Left ventricle myocardium inferior (tissue), 1 donor: ENCODE results near the gene TNRC6C. TPM values are rescaled to one million over a fixed set of nuclear protein-coding genes. Genes with fewer than 3 reads are reported as not detected.
"Not testable (repeated sequence)": the region's sequence is repeated elsewhere in the genome, so short reads cannot be mapped to it uniquely, and the experiment has no call there.

Experiments used
- DNase-seq: peaks from one replicate; pipeline ENCODE4 v3.0.0-alpha.2; 2020
- H3K27ac ChIP-seq: fragments of 200-600 bp; replicated peaks from 2 replicates; pipeline ENCODE4 v1.8.0; 2021
- H3K27me3 ChIP-seq: fragments of 200-600 bp; 2 replicates; pipeline ENCODE4 v1.8.0; 2021; ENCODE audit warnings: low read depth
- H3K36me3 ChIP-seq: fragments of 200-600 bp; 2 replicates; pipeline ENCODE4 v1.8.0; 2021
- H3K4me1 ChIP-seq: fragments of 200-600 bp; 2 replicates; pipeline ENCODE4 v1.8.0; 2021
- H3K4me3 ChIP-seq: fragments of 200-600 bp; 2 replicates; pipeline ENCODE4 v1.8.0; 2021; ENCODE audit warnings: mild to moderate bottlenecking, moderate library complexity
- H3K9me3 ChIP-seq: fragments of 200-600 bp; replicated peaks from 2 replicates; pipeline ENCODE4 v1.8.0; 2021
- intact Hi-C: fragments of 100-400 bp; cut with micrococcal nuclease; formaldehyde crosslinking; loops from one replicate; pipeline ENCODE4 v1.11.0; 2022
- total RNA-seq: library from RNA; stranded (reverse); fragmentation: NEBNext Ultra II Directional; extraction: Animal tissue kit (Norgen Biotek cat#: 25700); gene quantifications from one replicate; pipeline ENCODE4 v1.2.1, GENCODE V29; 2021
- TF ChIP-seq, protein P1 (sequence below): fragments of 200-600 bp; IDR thresholded peaks from 2 replicates; pipeline ENCODE4 v1.8.0; 2021; ENCODE audit warnings: antibody characterized with exemption, mild to moderate bottlenecking, borderline replicate concordance
- donor health status: DM: no; HTN: yes; CAD: no; lungs with severe emphysema.

The TNRC6C gene
- total RNA-seq, 1 donor from 2014 or later = 19.7 TPM

GRCh38 chr17:78062596-78062995 lies 104.1 kb downstream of the TNRC6C start:
- TF ChIP-seq, protein P1, sequence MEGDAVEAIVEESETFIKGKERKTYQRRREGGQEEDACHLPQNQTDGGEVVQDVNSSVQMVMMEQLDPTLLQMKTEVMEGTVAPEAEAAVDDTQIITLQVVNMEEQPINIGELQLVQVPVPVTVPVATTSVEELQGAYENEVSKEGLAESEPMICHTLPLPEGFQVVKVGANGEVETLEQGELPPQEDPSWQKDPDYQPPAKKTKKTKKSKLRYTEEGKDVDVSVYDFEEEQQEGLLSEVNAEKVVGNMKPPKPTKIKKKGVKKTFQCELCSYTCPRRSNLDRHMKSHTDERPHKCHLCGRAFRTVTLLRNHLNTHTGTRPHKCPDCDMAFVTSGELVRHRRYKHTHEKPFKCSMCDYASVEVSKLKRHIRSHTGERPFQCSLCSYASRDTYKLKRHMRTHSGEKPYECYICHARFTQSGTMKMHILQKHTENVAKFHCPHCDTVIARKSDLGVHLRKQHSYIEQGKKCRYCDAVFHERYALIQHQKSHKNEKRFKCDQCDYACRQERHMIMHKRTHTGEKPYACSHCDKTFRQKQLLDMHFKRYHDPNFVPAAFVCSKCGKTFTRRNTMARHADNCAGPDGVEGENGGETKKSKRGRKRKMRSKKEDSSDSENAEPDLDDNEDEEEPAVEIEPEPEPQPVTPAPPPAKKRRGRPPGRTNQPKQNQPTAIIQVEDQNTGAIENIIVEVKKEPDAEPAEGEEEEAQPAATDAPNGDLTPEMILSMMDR = no peak
- Histone ChIP-seq H3K36me3 (peaks cover 20% of the 10 kb centered on the region), H3K9me3 (no peaks in the 10 kb centered on the region), H3K4me1 (peaks cover 57% of the 10 kb centered on the region), H3K27ac (no peak overlapping the region), H3K4me3 (no peak overlapping the region), H3K27me3 (no peaks in the 10 kb centered on the region)
- DNase-seq = no peak
- intact Hi-C loops = no loop called here

DNA sequence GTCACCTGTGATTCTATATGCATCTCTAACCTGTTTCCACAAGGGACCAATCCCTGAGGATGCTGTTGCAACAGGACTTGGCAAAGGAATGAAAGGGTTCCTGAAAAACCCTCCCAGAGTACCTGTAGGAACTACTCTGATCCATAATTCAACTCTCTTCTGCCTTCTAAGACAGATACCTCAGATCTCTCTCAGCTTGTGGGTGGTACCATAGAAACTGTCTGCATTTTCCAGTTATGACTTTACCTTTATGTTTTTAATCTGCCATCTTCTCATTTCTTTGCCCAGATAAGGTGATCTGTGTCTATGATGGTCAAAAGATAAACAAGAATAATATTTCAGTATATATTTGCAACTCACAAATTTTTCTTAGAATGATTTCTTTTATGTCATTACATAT lies 105.0 kb downstream of the TNRC6C start:
- Histone ChIP-seq H3K9me3 (no peaks in the 10 kb centered on the region), H3K36me3 (peaks cover 29% of the 10 kb centered on the region), H3K4me3 (no peak overlapping the region), H3K27ac (no peak overlapping the region), H3K4me1 (peaks cover 48% of the 10 kb centered on the region), H3K27me3 (no peaks in the 10 kb centered on the region)
- intact Hi-C loops = no loop called here
- TF ChIP-seq, protein P1 = no peak
- DNase-seq = no peak

DNA sequence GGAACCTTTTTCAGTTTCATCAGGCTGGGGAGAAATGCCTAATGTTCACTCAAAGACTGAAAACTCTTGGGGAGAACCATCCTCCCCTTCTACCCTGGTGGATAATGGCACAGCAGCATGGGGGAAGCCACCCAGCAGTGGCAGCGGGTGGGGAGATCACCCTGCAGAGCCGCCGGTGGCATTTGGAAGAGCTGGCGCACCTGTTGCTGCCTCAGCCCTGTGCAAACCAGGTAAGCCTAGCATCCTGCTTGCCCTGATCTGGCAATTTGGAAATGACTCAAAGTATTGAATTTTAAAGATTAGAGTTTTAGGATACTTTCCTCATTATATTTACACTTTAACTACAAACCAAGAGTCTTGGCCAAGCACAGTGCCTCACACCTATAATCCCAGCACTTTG lies 106.2 kb downstream of the TNRC6C start:
- intact Hi-C loops = no loop called here
- no peak overlapping the region for H3K4me3 ChIP-seq
- H3K27me3 ChIP-seq = no peaks in the 10 kb centered on the region
- DNase-seq = no peak
- H3K27ac ChIP-seq = no peak overlapping the region
- peaks cover 41% of the 10 kb centered on the region for H3K36me3 ChIP-seq
- TF ChIP-seq, protein P1 = no peak
- H3K9me3 ChIP-seq = no peaks in the 10 kb centered on the region
- peaks cover 36% of the 10 kb centered on the region for H3K4me1 ChIP-seq

DNA sequence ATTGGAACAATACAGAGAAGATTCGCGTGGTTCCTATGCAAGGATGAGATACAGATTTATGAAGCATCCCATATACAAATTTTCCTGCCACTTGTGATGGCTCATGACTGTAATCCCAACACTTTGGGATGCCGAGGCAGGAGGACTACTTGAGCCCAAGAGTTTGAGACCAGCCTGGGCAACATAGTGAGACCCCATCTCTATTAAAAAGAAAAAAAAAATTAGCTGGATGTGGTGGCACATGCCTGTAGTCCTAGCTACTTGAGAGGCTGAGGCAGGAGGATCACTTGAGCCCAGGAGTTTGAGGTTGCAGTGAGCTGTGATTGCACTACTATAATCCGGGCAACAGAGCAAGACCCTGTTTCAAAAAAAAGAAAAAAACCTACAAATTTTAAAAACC lies 108.5 kb downstream of the TNRC6C start:
- Histone ChIP-seq H3K36me3 (peaks cover 64% of the 10 kb centered on the region), H3K4me1 (peaks cover 14% of the 10 kb centered on the region)
- H3K9me3 ChIP-seq, H3K27me3 ChIP-seq, DNase-seq, intact Hi-C loops, H3K4me3 ChIP-seq, H3K27ac ChIP-seq: not testable (repeated sequence)

DNA sequence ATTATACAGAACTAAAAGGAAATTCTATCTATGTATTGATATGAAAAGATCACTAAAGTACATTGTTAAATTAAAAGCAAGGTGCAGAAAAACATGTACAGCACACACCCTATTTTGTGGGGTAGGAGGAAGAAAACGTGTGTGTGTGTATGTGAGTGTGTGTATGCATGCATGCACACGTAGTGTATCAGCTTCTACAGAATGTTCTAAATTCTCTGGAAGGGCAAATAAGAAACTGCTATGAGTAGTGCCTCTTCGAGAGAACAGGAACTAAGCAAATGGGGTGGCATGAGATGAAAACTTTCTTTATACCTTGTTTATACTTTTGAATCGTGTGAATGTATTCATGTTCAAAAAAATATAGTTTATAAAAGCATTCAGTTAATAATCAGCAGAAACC lies 111.2 kb downstream of the TNRC6C start:
- Histone ChIP-seq H3K4me1 (no peaks in the 10 kb centered on the region), H3K4me3 (no peak overlapping the region), H3K27me3 (no peaks in the 10 kb centered on the region), H3K27ac (no peak overlapping the region), H3K36me3 (peaks cover 88% of the 10 kb centered on the region), H3K9me3 (no peaks in the 10 kb centered on the region)
- intact Hi-C loops = no loop called here
- no peak for DNase-seq
- TF ChIP-seq, protein P1 = no peak

GRCh38 chr17:78072961-78073360 lies 114.5 kb downstream of the TNRC6C start:
- intact Hi-C loops = no loop called here

More at GRCh38 chr17:78072961-78073360, 114.5 kb downstream of the TNRC6C start:
- TF ChIP-seq, protein P1 = no peak
- Histone ChIP-seq H3K27me3 (no peaks in the 10 kb centered on the region), H3K36me3 (peaks cover 100% of the 10 kb centered on the region), H3K9me3 (no peaks in the 10 kb centered on the region), H3K4me3 (no peak overlapping the region), H3K4me1 (no peaks in the 10 kb centered on the region), H3K27ac (no peak overlapping the region)
- no peak for DNase-seq
